Sigmoid colon (tissue), 7 donors: ENCODE data around the gene CORO1C. TPM values are rescaled to one million over a fixed set of nuclear protein-coding genes. Genes with fewer than 3 reads are reported as not detected.

Experiments
- DNase-seq: peaks from one replicate; pipeline ENCODE4 v3.0.0-alpha.2; 2019
- H3K27ac ChIP-seq, 4 donors: fragments of 200-600 bp; sonication (generic); one replicate each; pipeline ENCODE4 v1.5.1; 2016 to 2019; ENCODE audit warnings: mild to moderate bottlenecking in 1 of 4
- H3K27me3 ChIP-seq, 3 donors: fragments of 200-600 bp; sonication (generic); one replicate each; pipeline ENCODE4 v1.5.1; 2019; ENCODE audit warnings: mild to moderate bottlenecking in 1 of 3
- H3K36me3 ChIP-seq, 4 donors: fragments of 200-600 bp; sonication (generic); one replicate each; pipeline ENCODE4 v1.5.1; 2016 to 2019
- H3K4me1 ChIP-seq, 4 donors: fragments of 200-600 bp; sonication (generic); one replicate each; pipeline ENCODE4 v1.5.1; 2017 to 2019
- H3K4me3 ChIP-seq, 4 donors: fragments of 200-600 bp; sonication (generic); one replicate each; pipeline ENCODE4 v1.5.1; 2017 to 2019; ENCODE audit warnings: mild to moderate bottlenecking in 2 of 4, moderate library complexity in 1 of 4
- H3K9me3 ChIP-seq, 4 donors: fragments of 200-600 bp in 3 of 4; sonication (generic) in 3 of 4; one replicate each; pipeline versions ENCODE4 v1.5.1 to v1.6.1; 2013 to 2019
- CTCF ChIP-seq, 4 experiments: fragments of 450-650 bp in 3 of 4; fragments of 200-600 bp in 1 of 4; IDR thresholded peaks; one replicate each; pipeline ENCODE4 v1.5.1; 2016 to 2019; ENCODE audit warnings: antibody characterized with exemption in 4 of 4, mild to moderate bottlenecking in 3 of 4, moderate library complexity in 2 of 4
- EP300 ChIP-seq, 4 donors: sonication (generic); formaldehyde crosslinking; IDR thresholded peaks; one replicate each; pipeline ENCODE4 v1.6.1; 2017; ENCODE audit warnings: antibody characterized with exemption in 4 of 4
- POLR2A ChIP-seq, 2 donors: fragments of 450-650 bp; IDR thresholded peaks; one replicate each; pipeline ENCODE4 v1.6.1; 2016; ENCODE audit warnings: antibody characterized with exemption in 2 of 2, mild to moderate bottlenecking in 2 of 2, moderate library complexity in 2 of 2
- POLR2AphosphoS5 ChIP-seq, 4 donors: sonication (generic); formaldehyde crosslinking; IDR thresholded peaks; one replicate each; pipeline ENCODE4 v1.6.1; 2017; ENCODE audit warnings: antibody characterized with exemption in 4 of 4
- WGBS, 2 donors: extraction: QIAGEN DNeasy Blood & Tissue Kit; methylation state at CpG; one replicate each; pipeline ENCODE4 v1.1.7; 2013; 5-methylcytosine and 5-hydroxymethylcytosine counted together
- intact Hi-C: fragments of 100-400 bp; cut with DNase I; formaldehyde crosslinking; loops from one replicate; pipeline ENCODE4 v1.15.1; 2023
- polyA plus RNA-seq, 3 donors: library from polyadenylated mRNA; stranded (reverse); fragments of 200-250 nt; gene quantifications; one replicate each; pipeline ENCODE4 v1.2.3, GENCODE V29; 2013
- total RNA-seq, 4 donors: library from RNA; depleted of rRNA; stranded (reverse); fragments of >200 nt; gene quantifications; one replicate each; pipeline ENCODE4 v1.1.0, GENCODE V29; 2016
- donor health status: healthy with polysubstance abuse.
- donor health status: Bipolar disorder and iron deficiency.
- donor health status: healthy.

The CORO1C gene
- total and polyA plus RNA-seq, 7 donors = 38.4 to 569 (median 247) TPM

- no peaks in the 10 kb centered on the region for H3K9me3 ChIP-seq
- intact Hi-C loops = loop anchor here (1.0 to 5.0 kb wide), 6 partner anchors 40 to 170 kb away; partner anchors contain the start of genes SART3 and SSH1
- DNase-seq = peak; percentile 90
- H3K4me3 ChIP-seq = peak overlapping the region; percentile 98 to 100 (median 99)
- no peaks in the 10 kb centered on the region for H3K27me3 ChIP-seq
- peaks cover 0 to 54% (median 37%) of the 10 kb centered on the region in 4 donors for H3K4me1 ChIP-seq
- peak overlapping the region; percentile 99 to 100 (median 100) for H3K27ac ChIP-seq
- TF ChIP-seq EP300 (IDR thresholded peaks at IDR 0.05) (no peak), CTCF (IDR thresholded peaks at IDR 0.05) (no peak), POLR2A (IDR thresholded peaks at IDR 0.05) (peak; percentile 59 to 78), POLR2AphosphoS5 (IDR thresholded peaks at IDR 0.05) (peak; percentile 65 to 90 (median 85))
- no peaks in the 10 kb centered on the region for H3K36me3 ChIP-seq
- 0 to 1% methylated on average over 45 of the region's 45 CpGs for WGBS, 2 donors
Observed at GRCh38 chr12:108730365-108731104, 783 bp downstream of the CORO1C start.

GRCh38 chr12:108729612-108730364 is 1.5 kb downstream of the CORO1C start:
- Histone ChIP-seq H3K9me3 (no peaks in the 10 kb centered on the region), H3K27ac (peak overlapping the region; percentile 99 to 100 (median 100)), H3K36me3 (no peaks in the 10 kb centered on the region), H3K4me3 (peak overlapping the region; percentile 98 to 100 (median 99)), H3K27me3 (no peaks in the 10 kb centered on the region), H3K4me1 (peaks cover 0 to 62% (median 45%) of the 10 kb centered on the region in 4 donors)
- TF ChIP-seq CTCF (IDR thresholded peaks at IDR 0.05) = no peak
- no peak for TF ChIP-seq POLR2A (IDR thresholded peaks at IDR 0.05)
- no peak for TF ChIP-seq EP300 (IDR thresholded peaks at IDR 0.05)
- no peak for DNase-seq
- WGBS, 2 donors = 10 to 20% methylated on average over 15 of the region's 15 CpGs
- intact Hi-C loops = loop anchor here (1.0 to 5.0 kb wide), 6 partner anchors 39 to 169 kb away; partner anchors contain the start of genes SART3 and SSH1

GRCh38 chr12:108728820-108729611 is 2.3 kb downstream of the CORO1C start:
- no peaks in the 10 kb centered on the region for H3K9me3 ChIP-seq
- intact Hi-C loops = no loop called here
- no peak for DNase-seq
- TF ChIP-seq CTCF (IDR thresholded peaks at IDR 0.05) = no peak
- no peaks in the 10 kb centered on the region for H3K27me3 ChIP-seq
- H3K27ac ChIP-seq = peak overlapping the region; percentile 99 to 100 (median 100)
- peaks cover 0 to 64% (median 52%) of the 10 kb centered on the region in 4 donors for H3K4me1 ChIP-seq
- 59 to 66% methylated on average over 9 of the region's 9 CpGs for WGBS, 2 donors
- H3K36me3 ChIP-seq = no peaks in the 10 kb centered on the region
- H3K4me3 ChIP-seq = peak overlapping the region; percentile 98 to 100 (median 99)

GRCh38 chr12:108727868-108728735 is 3.2 kb downstream of the CORO1C start:
- intact Hi-C loops = no loop called here
- no peaks in the 10 kb centered on the region for H3K27me3 ChIP-seq
- H3K4me1 ChIP-seq = peaks cover 0 to 71% (median 61%) of the 10 kb centered on the region in 4 donors
- TF ChIP-seq POLR2AphosphoS5 (IDR thresholded peaks at IDR 0.05) = no peak
- TF ChIP-seq CTCF (IDR thresholded peaks at IDR 0.05) = no peak
- TF ChIP-seq EP300 (IDR thresholded peaks at IDR 0.05) = no peak
- no peak for TF ChIP-seq POLR2A (IDR thresholded peaks at IDR 0.05)
- H3K27ac ChIP-seq = peak overlapping the region; percentile 99 to 100 (median 100)
- no peak for DNase-seq
- peak overlapping the region in 3 of 4 donors; percentile 99 to 100 (median 99) for H3K4me3 ChIP-seq
- WGBS, 2 donors = 64 to 69% methylated on average over 7 of the region's 7 CpGs
- no peaks in the 10 kb centered on the region for H3K9me3 ChIP-seq
- no peaks in the 10 kb centered on the region for H3K36me3 ChIP-seq
